NOMO-1 treated with dmso at 0.1 percent for 144 hours (cell line): ENCODE measurements around the gene PKP4.

Experiments
- DNase-seq: peaks from one replicate; lab custom pipeline; 2025; ENCODE audit not compliant: unreplicated experiment; lab: John Stamatoyannopoulos, UW

Gene PKP4

DNA sequence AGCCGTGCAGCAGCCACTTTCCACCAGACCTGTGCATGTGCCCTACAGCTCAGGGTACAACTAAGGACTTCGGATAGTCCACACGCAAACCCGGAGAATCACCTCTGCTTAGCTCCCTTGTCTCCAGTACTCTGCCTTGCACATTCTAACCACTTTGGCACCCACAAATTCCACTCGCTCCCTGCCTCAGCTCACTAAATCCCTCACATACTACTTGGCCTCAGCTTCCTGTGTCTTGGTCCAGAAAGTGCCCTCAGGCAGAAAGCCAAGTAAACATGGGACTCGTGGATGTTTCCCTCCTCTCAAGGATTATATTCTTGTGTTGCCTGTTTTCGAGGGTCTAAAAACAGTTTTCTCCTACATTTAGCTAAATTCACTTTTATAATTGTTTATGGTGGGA lies 180.6 kb downstream of the PKP4 start:
- no peak for DNase-seq

- DNase-seq = no peak
These were observed 187.4 kb downstream of the PKP4 start for GRCh38 chr2:158644139-158644538.

- DNase-seq = no peak
These were observed 188.5 kb downstream of the PKP4 start for GRCh38 chr2:158645299-158645698.

GRCh38 chr2:158647436-158648231 lies 190.9 kb downstream of the PKP4 start:
- no peak for DNase-seq

GRCh38 chr2:158649846-158650245 lies 193.1 kb downstream of the PKP4 start:
- no peak for DNase-seq

DNA sequence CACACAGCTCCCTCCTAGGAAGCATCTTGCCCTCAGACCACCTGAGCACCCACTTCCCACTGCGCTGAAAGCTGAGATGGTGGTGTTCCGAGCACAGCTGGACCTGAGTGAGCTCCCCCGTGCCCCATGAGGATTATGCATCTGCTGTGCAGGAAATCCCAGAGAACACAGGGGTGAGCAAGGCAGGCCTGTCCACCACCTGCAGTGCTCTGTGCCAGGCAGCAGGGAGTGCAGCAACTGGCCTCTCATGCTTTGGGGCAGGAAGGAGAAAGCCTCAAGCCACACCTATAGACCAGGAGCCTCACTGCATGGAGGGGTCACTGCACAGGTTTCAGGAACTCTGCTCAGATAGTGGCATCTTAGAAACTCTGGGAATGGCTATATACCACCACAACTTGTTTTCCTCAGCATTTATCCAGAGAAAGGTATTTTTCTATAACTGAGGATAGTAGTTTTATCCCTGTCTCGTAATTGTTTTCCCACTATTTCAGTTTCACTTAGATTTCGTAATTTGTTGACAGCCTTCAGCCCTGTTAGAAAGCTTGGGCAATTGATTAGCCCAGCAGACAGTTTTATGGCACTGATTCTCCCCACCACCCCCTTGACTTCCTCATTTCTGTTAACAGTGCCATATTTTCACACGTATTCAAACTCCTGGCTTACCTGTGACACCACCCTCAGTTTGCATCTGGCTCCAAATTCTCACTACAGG lies 194.1 kb downstream of the PKP4 start:
- DNase-seq = peak; percentile 44

- DNase-seq = no peak
These were observed 194.8 kb downstream of the PKP4 start for GRCh38 chr2:158651358-158652057.

DNA sequence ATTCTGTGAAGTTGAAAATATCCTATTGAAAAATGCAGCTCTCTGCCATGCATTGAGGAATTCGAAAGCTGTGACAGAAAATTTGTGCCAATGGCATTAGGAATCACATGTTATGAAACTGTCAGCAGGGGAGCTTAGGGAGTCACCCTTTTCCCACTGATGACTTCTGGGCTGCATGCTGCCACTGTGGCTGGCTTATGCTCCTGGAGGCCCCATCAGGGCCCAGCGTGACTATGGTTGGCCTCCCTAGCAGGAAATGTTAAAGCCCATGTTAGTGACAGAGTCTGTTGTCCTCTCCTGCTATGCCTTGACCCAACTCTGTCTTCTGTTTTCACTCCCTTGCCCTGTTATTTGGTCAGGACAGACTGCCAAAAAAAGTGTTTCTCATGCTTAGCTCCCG lies 198.9 kb downstream of the PKP4 start:
- DNase-seq = no peak

DNA sequence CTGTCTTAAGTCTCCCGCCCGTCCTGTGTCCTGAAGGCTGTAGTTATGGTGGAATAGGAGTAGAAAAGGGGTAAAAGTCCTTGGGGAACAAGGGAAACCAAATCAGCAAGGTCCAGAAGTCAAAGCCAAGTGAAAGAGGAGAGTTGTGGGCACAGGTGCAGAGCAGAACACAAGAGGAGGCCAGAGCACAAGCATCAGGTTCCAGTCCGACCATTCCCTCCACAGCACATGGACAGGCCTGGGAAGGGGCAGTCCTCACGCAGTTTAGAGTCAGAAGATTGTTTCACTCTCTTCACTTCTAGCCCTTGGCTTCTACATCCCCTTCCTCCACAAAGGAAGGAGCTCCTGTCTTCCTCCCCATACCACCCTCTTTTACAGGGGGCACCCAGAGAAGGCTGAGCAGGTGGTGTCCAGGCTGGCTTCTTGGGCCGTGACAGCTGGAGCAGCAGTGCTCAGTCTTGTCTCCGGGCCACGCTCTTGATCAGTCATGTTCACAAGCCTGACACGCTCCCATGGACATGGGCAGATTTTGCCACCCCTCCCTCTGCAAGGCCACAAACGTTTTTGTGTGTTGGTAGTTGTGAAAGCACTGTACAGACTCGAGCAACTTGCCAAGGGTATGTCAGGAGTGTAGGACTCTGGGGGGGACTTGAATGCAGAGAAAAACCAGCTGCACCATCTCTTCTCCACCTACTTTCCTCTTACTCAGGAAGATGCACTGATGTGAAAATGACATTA lies 199.9 kb downstream of the PKP4 start:
- no peak for DNase-seq

DNA sequence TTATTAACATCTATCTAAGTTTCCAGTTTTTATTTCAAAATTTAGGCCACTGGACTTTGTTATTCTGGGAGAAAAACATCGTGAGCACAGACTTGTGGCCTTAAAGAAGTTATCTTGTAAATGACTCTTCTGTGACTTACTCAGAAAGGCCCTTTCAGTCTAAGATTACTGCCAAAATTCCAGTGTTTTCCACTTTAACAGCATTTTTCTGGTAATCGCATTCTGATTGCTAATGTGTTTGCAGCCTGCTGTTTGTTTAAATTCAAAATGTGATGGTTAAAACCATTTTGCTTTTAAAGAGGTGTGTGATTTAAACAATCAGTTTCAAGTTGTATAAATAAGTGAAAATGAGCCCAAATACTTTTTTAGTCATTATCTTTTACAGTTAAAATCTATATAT lies 201.6 kb downstream of the PKP4 start:
- no peak for DNase-seq

DNA sequence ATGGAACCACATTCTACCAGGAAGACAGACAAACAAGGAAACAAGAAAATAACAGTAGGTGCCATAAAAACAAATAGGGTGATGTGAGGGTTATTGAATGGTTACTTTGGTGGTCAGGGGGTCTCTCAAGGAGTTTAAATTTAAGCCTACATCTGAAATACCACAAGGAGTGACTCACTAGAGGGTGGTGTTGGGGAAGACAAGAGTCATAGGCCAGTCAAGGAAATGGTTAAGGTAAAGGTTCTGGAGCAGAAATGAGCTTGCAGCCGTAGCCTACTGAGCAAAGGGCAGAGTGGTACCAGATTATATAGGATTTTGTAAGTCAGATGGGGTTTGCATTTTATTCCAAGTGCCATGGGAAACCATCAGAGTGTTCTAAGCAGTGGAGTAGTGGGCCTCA lies 202.7 kb downstream of the PKP4 start:
- DNase-seq = no peak

DNA sequence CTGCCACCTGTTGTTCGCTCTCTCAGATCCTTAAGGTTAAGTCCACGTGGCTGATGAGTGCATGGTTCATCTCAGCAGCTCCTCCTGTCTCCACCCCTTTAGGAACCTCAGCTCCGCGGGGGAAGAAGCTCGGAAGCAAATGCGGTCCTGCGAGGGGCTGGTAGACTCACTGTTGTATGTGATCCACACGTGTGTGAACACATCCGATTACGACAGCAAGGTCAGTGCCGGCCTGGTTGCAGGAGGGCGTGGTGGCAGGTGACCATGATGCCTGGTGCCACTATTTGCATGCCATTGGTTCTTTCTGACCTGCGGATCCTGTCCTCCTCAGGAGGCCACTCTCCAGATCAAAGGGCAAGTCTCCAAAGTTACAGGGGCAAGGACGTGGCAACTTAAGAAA lies 204.5 kb downstream of the PKP4 start:
- DNase-seq = no peak

DNA sequence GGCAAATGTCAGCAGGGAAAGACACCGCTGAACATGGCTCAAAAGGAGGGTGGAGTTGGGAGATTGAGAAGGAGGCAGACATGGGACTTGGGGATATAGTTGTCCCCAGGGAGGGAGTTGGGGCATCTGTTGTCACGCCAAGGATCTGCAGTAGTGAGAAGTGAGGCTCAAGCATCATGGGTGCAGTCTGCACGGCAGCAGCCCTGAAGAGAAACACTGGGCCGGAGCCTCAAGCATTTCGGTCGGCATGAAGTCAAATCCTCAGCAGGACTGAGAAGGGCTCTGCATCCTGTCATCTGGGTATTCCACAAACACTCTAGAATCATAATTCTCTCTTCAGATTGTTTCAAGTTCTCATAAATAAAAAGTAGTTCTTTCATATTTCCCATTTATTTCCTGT lies 205.7 kb downstream of the PKP4 start:
- DNase-seq = no peak

DNA sequence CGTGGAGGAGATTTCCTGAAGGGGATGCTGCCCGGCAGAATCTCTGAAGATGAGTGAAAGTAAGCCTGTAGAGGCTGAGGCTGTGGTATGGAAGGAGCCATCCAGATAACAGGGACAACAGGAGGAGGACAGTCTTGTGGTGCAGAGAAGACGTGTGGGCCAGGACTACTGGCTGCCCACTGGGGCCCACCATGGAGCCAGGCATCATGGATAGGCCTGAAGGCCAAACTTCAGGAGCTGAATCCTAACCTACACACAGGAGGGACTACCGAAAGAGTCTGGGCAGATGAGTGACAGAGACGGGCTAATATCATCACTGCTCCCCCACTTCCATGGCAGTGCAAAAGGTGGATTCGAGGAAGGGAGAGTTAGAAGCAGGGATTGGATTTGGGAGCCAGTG lies 207.0 kb downstream of the PKP4 start:
- no peak for DNase-seq

DNA sequence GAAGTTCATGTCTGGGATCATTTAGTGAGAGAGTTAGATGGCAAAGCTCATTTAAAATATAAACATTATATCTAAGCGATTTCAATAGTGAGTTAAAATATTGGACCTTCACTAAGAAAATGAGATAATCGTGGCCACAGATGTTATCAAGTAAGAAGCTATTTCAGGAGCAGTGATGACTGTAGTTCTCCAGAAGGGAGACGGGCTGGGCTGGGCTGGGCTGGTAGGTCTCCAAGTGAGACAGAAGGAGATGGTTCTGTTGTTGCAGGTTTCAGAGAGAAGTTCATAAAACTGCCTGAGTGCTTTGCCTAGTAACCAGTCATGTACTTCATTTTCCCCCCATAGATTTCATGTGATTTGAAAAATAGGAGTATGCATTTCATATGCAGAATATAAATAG lies 208.2 kb downstream of the PKP4 start:
- no peak for DNase-seq

GRCh38 chr2:158665536-158666302 lies 209.0 kb downstream of the PKP4 start:
- DNase-seq = no peak

DNA sequence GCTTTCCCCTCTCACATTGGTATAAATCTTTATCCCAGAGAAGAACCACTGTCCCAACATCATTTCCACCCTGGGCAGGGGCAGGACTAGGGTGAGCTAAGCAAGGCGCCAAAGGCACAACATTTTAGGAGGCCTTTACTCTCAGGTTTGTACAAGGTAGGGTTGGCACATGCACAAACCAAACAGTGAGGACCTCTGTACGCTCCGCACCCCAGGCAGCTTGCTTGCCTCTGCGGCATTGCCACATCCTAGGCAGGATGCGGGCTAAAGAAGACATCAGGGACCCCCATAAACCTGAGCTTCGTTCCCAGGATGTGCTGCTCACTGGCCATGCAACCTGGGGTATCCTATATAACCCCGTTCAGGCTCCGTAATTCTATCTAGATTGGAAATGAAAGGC lies 210.2 kb downstream of the PKP4 start:
- DNase-seq = no peak

GRCh38 chr2:158667586-158667985 lies 210.8 kb downstream of the PKP4 start:
- no peak for DNase-seq

- DNase-seq = no peak
These were observed 211.4 kb downstream of the PKP4 start for GRCh38 chr2:158668001-158668765.

DNA sequence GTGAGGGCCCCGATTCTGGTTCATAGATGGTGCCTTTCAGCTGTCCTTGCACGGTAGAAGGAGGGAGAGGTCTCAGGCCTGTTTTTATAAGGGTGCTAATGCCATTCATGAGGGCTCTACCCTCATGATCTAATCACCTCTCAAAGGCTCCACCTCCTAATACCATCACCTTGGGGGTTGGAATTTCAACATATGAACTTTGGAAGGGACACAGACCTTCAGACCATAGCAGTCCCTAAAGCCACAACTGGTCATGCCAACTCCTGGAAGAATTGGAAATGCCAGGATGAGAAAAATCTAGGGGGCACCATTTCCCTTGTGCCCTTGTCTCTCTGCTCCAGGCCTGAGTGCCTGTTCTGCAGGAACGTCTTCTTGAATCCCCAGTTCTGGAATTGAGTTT lies 213.5 kb downstream of the PKP4 start:
- no peak for DNase-seq
